H1 (cell line): Measurements from ENCODE around the gene OR5D18. TPM values are rescaled to one million over a fixed set of nuclear protein-coding genes. Genes with fewer than 3 reads are reported as not detected.
"Not testable (repeated sequence)": the region's sequence is repeated elsewhere in the genome, so short reads cannot be mapped to it uniquely, and the experiment has no call there.

ENCODE experiments used
- CTCF ChIA-PET: fragments of 300-600 bp; sonication (Branson Sonifier 250); formaldehyde crosslinking; loops from one replicate; lab custom pipeline; 2021; ENCODE audit not compliant: partially characterized antibody; lab: Charles Lee
- POLR2A ChIA-PET: fragments of 300-600 bp; sonication (Branson Sonifier 250); formaldehyde crosslinking; loops from one replicate; lab custom pipeline; 2021; ENCODE audit warnings: inconsistent platforms; ENCODE audit not compliant: partially characterized antibody; lab: Charles Lee
- DNase-seq, 2 experiments: peaks; one replicate each; pipeline versions ENCODE4 v3.0.0 to v3.0.0-alpha.2; 2010 to 2022; ENCODE audit warnings: low spot score in 2 of 2, low read depth in 1 of 2, mixed read lengths in 1 of 2
- FAIRE-seq: peaks from 2 replicates; lab custom pipeline; 2011; peaks lifted over from hg19 to GRCh38; lab: Jason Lieb, UNC
- H2AFZ ChIP-seq: 2 replicates; pipeline ENCODE4 v1.8.1; 2012; ENCODE audit warnings: low read length, inconsistent platforms
- H2AK5ac ChIP-seq: 2 replicates; pipeline ENCODE4 v1.6.1; 2013; ENCODE audit warnings: low read depth, low read length
- H2BK120ac ChIP-seq: replicated peaks from 2 replicates; pipeline ENCODE3; 2013; ENCODE audit warnings: low read depth, low read length, inconsistent platforms
- H2BK12ac ChIP-seq: 2 replicates; pipeline ENCODE4 v1.6.1; 2013; ENCODE audit warnings: low read depth, low read length
- H2BK15ac ChIP-seq: 2 replicates; pipeline ENCODE4 v1.6.1; 2013; ENCODE audit warnings: low read length
- H2BK20ac ChIP-seq: 2 replicates; pipeline ENCODE4 v1.6.1; 2013; ENCODE audit warnings: low read length
- H2BK5ac ChIP-seq: 2 replicates; pipeline ENCODE4 v1.6.1; 2013; ENCODE audit warnings: low read depth, low read length
- H3K14ac ChIP-seq: 2 replicates; pipeline ENCODE4 v1.6.1; 2013; ENCODE audit warnings: inconsistent platforms; ENCODE audit not compliant: insufficient read length
- H3K18ac ChIP-seq: 2 replicates; pipeline ENCODE4 v1.6.1; 2013; ENCODE audit warnings: low read length; ENCODE audit errors: extremely low read depth
- H3K23ac ChIP-seq: 2 replicates; pipeline ENCODE4 v1.6.1; 2013; ENCODE audit warnings: inconsistent platforms; ENCODE audit not compliant: insufficient read length
- H3K23me2 ChIP-seq: 2 replicates; pipeline ENCODE4 v1.6.1; 2013; ENCODE audit warnings: low read depth, low read length
- H3K27ac ChIP-seq: 2 replicates; pipeline ENCODE4 v1.6.1; 2011; ENCODE audit warnings: low read depth, low read length, inconsistent platforms
- H3K27me3 ChIP-seq, 4 experiments: replicated peaks in 1 of 4; 1 replicate in 1 of 4; 2 replicates in 3 of 4; pipeline versions ENCODE4 v1.6.1 to v1.8.1; 2011 to 2013; ENCODE audit warnings: low read length in 3 of 4, mild to moderate bottlenecking in 3 of 4, inconsistent platforms in 2 of 4, mixed read lengths in 2 of 4, moderate library complexity in 1 of 4; ENCODE audit not compliant: control insufficient read depth in 3 of 4, insufficient read depth in 3 of 4; ENCODE audit errors: extremely low read depth in 1 of 4
- H3K36me3 ChIP-seq, 4 experiments: 2 replicates each; pipeline versions ENCODE4 v1.6.1 to v1.8.1; 2011 to 2013; ENCODE audit warnings: mild to moderate bottlenecking in 4 of 4, low read length in 3 of 4, moderate library complexity in 2 of 4, control low read depth in 1 of 4, inconsistent platforms in 1 of 4; ENCODE audit not compliant: insufficient read depth in 4 of 4, control insufficient read depth in 2 of 4
- H3K4ac ChIP-seq: replicated peaks from 2 replicates; pipeline ENCODE3; 2013; ENCODE audit warnings: low read length, low read depth, mixed read lengths, inconsistent platforms; ENCODE audit not compliant: insufficient read length
- H3K4me1 ChIP-seq, 4 experiments: replicated peaks in 1 of 4; 1 replicate in 1 of 4; 2 replicates in 3 of 4; pipeline versions ENCODE4 v1.6.1 to v1.8.1; 2011 to 2013; ENCODE audit warnings: low read length in 3 of 4, inconsistent platforms in 2 of 4, mixed read lengths in 1 of 4; ENCODE audit not compliant: insufficient read depth in 4 of 4, control insufficient read depth in 3 of 4
- H3K4me2 ChIP-seq, 2 experiments: 2 replicates each; pipeline versions ENCODE4 v1.6.1 to v1.8.1; 2011 to 2013; ENCODE audit warnings: low read depth in 2 of 2, low read length in 2 of 2, control low read depth in 1 of 2, inconsistent platforms in 1 of 2, mild to moderate bottlenecking in 1 of 2; ENCODE audit not compliant: insufficient read depth in 1 of 2
- H3K4me3 ChIP-seq, 4 experiments: fragments of 200-600, 300-600 bp in 1 of 4; sonication (generic), shearing (Covaris generic), sonication (Bioruptor Twin) in 1 of 4; 2 replicates each; pipeline versions ENCODE4 v1.5.1 to v1.8.1; 2011 to 2016; ENCODE audit warnings: low read length in 4 of 4, low read depth in 3 of 4, control low read depth in 2 of 4, inconsistent platforms in 2 of 4, mild to moderate bottlenecking in 2 of 4, mixed read lengths in 1 of 4, moderate library complexity in 1 of 4; ENCODE audit not compliant: insufficient read depth in 2 of 4; ENCODE audit errors: extremely low read depth in 1 of 4
- H3K56ac ChIP-seq: replicated peaks from 2 replicates; pipeline ENCODE3; 2013; ENCODE audit warnings: low read depth, mild to moderate bottlenecking, mixed read lengths, low read length, inconsistent platforms; ENCODE audit not compliant: insufficient read length
- H3K79me1 ChIP-seq: 2 replicates; pipeline ENCODE4 v1.6.1; 2013; ENCODE audit warnings: low read depth, low read length, control low read depth
- H3K79me2 ChIP-seq, 2 experiments: 2 replicates each; pipeline versions ENCODE4 v1.6.1 to v1.8.1; 2012 to 2013; ENCODE audit warnings: low read length in 2 of 2, mild to moderate bottlenecking in 2 of 2, inconsistent platforms in 1 of 2; ENCODE audit not compliant: insufficient read depth in 2 of 2, control insufficient read depth in 1 of 2
- H3K9ac ChIP-seq, 4 experiments: replicated peaks in 1 of 4; 1 replicate in 1 of 4; 2 replicates in 3 of 4; pipeline versions ENCODE4 v1.6.1 to v1.8.1; 2011 to 2013; ENCODE audit warnings: low read depth in 3 of 4, low read length in 3 of 4, control low read depth in 2 of 4, mild to moderate bottlenecking in 2 of 4, moderate library complexity in 2 of 4, inconsistent platforms in 1 of 4; ENCODE audit errors: extremely low read depth in 1 of 4
- H3K9me3 ChIP-seq, 2 experiments: 2 replicates each; pipeline versions ENCODE4 v1.6.1 to v1.8.1; 2012 to 2013; ENCODE audit warnings: mild to moderate bottlenecking in 2 of 2, moderate library complexity in 2 of 2, control low read depth in 1 of 2, inconsistent platforms in 1 of 2, low read depth in 1 of 2, low read length in 1 of 2, mixed read lengths in 1 of 2; ENCODE audit not compliant: insufficient read depth in 2 of 2
- H4K20me1 ChIP-seq, 2 experiments: replicated peaks in 1 of 2; 2 replicates each; pipeline versions ENCODE3 to v1.8.1; 2011 to 2013; ENCODE audit warnings: inconsistent platforms in 2 of 2, low read length in 2 of 2, mild to moderate bottlenecking in 1 of 2; ENCODE audit not compliant: insufficient read depth in 2 of 2, control insufficient read depth in 1 of 2
- H4K5ac ChIP-seq: 2 replicates; pipeline ENCODE4 v1.6.1; 2013; ENCODE audit warnings: low read length, low read depth, mixed read lengths, inconsistent platforms; ENCODE audit not compliant: insufficient read length
- H4K8ac ChIP-seq: 2 replicates; pipeline ENCODE4 v1.8.0; 2013; ENCODE audit warnings: mild to moderate bottlenecking, moderate library complexity, low read length, inconsistent platforms; ENCODE audit not compliant: insufficient read depth; ENCODE audit errors: extremely low read depth
- H4K91ac ChIP-seq: replicated peaks from 2 replicates; pipeline ENCODE3; 2013; ENCODE audit warnings: low read length, mixed read lengths, inconsistent platforms; ENCODE audit not compliant: insufficient read length
- WGBS, 2 experiments: shearing (Covaris generic) in 1 of 2; methylation state at CpG; one replicate each; pipeline versions ENCODE4 v1.1.6 to v1.1.7; 2013 to 2015; ENCODE audit warnings: low lambda C conversion rate in 2 of 2, mixed read lengths in 2 of 2, inconsistent platforms in 1 of 2, low coverage in 1 of 2, missing lambda C conversion rate in 1 of 2; ENCODE audit not compliant: insufficient replicate concordance in 2 of 2, insufficient coverage in 1 of 2, insufficient read length in 1 of 2; ENCODE audit errors: extremely low coverage in 1 of 2, missing lambda C conversion rate in 1 of 2; 5-methylcytosine and 5-hydroxymethylcytosine counted together
- polyA plus RNA-seq, 7 experiments: library from polyadenylated mRNA; depleted of rRNA in 3 of 7; stranded (reverse) in 5 of 7; unstranded in 2 of 7; fragments of >200 nt in 5 of 7; fragments of 200-250 nt in 2 of 7; gene quantifications; 1 replicate in 5 of 7; 2 replicates in 1 of 7; 4 replicates in 1 of 7; pipeline versions ENCODE4 v1.2.1 to v1.2.3, GENCODE V29; 2011 to 2013; ENCODE audit warnings: missing spikeins in 2 of 7, mixed read lengths in 2 of 7
- small RNA-seq: library from polyadenylated mRNA; stranded (forward); fragments of <200 nt; extraction: miRNeasy Mini kit (QIAGEN cat#:217004); gene quantifications from one replicate; pipeline ENCODE3, GENCODE V24; 2013; ENCODE audit not compliant: insufficient read depth
- total RNA-seq: library from RNA; stranded (reverse); fragmentation: NEBNext Ultra II Directional; extraction: Animal tissue kit (Norgen Biotek cat#: 25700); gene quantifications from 2 replicates; pipeline ENCODE4 v1.2.1, GENCODE V29; 2021

Gene OR5D18
- total and polyA plus RNA-seq, 2 of the 8 experiments (the other 6 are each of a cell fraction or from before 2014, with no cell fraction given) = not detected

GRCh38 chr11:55867354-55867753, 47.9 kb downstream of the OR5D18 start:
- H3K27me3 ChIP-seq, H3K4me1 ChIP-seq, H3K23me2 ChIP-seq, H3K4ac ChIP-seq, CTCF ChIA-PET, H2BK5ac ChIP-seq, H4K5ac ChIP-seq, H3K4me2 ChIP-seq, H4K8ac ChIP-seq, H3K27ac ChIP-seq, H2BK120ac ChIP-seq, H4K91ac ChIP-seq, H4K20me1 ChIP-seq, H2AFZ ChIP-seq, H3K23ac ChIP-seq, H2AK5ac ChIP-seq, H3K79me1 ChIP-seq, DNase-seq, H3K79me2 ChIP-seq, POLR2A ChIA-PET, H2BK15ac ChIP-seq, H2BK20ac ChIP-seq, H3K9ac ChIP-seq, H3K14ac ChIP-seq, H3K18ac ChIP-seq, H2BK12ac ChIP-seq, H3K36me3 ChIP-seq, H3K56ac ChIP-seq, FAIRE-seq, H3K4me3 ChIP-seq: not testable (repeated sequence)
- peaks cover 4 to 28% of the 10 kb centered on the region in 2 experiments; a peak in 3 of 4 replicates for H3K9me3 ChIP-seq
- 77% methylated on average over 4 of the region's 4 CpGs; no CpG with 5 or more reads in 1 of the 2 experiments for WGBS, 2 experiments

Small RNA genes lying within 50 kb of the gene (small RNA-seq; reads per million reads assigned to genes)
- gene AC036111.3 = not detected

Other genes with a start within 250 kb of the OR5D18 start
- gene OR4C16, start 247.5 kb upstream of the OR5D18 start, total RNA-seq = not detected in 2 replicates
- not detected in 2 replicates for gene OR4C16, start 247.5 kb upstream of the OR5D18 start, polyA plus RNA-seq (2011; rRNA removed)
- not detected in 2 replicates for gene OR4C11, start 212.0 kb upstream of the OR5D18 start, total RNA-seq
- gene OR4C11, start 212.0 kb upstream of the OR5D18 start, polyA plus RNA-seq (2011; rRNA removed) = not detected in 2 replicates
- gene OR4P4, start 184.5 kb upstream of the OR5D18 start, total RNA-seq = not detected in 2 replicates
- gene OR4P4, start 184.5 kb upstream of the OR5D18 start, polyA plus RNA-seq (2011; rRNA removed) = not detected in 2 replicates
- not detected in 2 replicates for gene OR4S2, start 171.3 kb upstream of the OR5D18 start, total RNA-seq
- gene OR4S2, start 171.3 kb upstream of the OR5D18 start, polyA plus RNA-seq (2011; rRNA removed) = not detected in 2 replicates
- gene OR4C6, start 157.4 kb upstream of the OR5D18 start, total RNA-seq = not detected in 2 replicates
- gene OR4C6, start 157.4 kb upstream of the OR5D18 start, polyA plus RNA-seq (2011; rRNA removed) = not detected in 2 replicates
- gene OR5D13, start 46.2 kb upstream of the OR5D18 start, total RNA-seq = not detected in 2 replicates
- gene OR5D13, start 46.2 kb upstream of the OR5D18 start, polyA plus RNA-seq (2011; rRNA removed) = not detected in 2 replicates
- gene OR5D14, start 24.1 kb upstream of the OR5D18 start, total RNA-seq = not detected in 2 replicates
- gene OR5D14, start 24.1 kb upstream of the OR5D18 start, polyA plus RNA-seq (2011; rRNA removed) = not detected in 2 replicates
- not detected in 2 replicates for gene OR5L1, start 8.3 kb upstream of the OR5D18 start, total RNA-seq
- gene OR5L1, start 8.3 kb upstream of the OR5D18 start, polyA plus RNA-seq (2011; rRNA removed) = not detected in 2 replicates
- gene OR5L2, start 7.6 kb downstream of the OR5D18 start, total RNA-seq = not detected in 2 replicates
- not detected in 2 replicates for gene OR5L2, start 7.6 kb downstream of the OR5D18 start, polyA plus RNA-seq (2011; rRNA removed)
- not detected in 2 replicates for gene OR5D16, start 19.1 kb downstream of the OR5D18 start, total RNA-seq
- gene OR5D16, start 19.1 kb downstream of the OR5D18 start, polyA plus RNA-seq (2011; rRNA removed) = not detected in 2 replicates
- not detected in 2 replicates for gene TRIM51, start 63.7 kb downstream of the OR5D18 start, total RNA-seq
- gene TRIM51, start 63.7 kb downstream of the OR5D18 start, polyA plus RNA-seq (2011; rRNA removed) = not detected in 2 replicates
- not detected in 2 replicates for gene OR5W2, start 95.0 kb downstream of the OR5D18 start, total RNA-seq
- gene OR5W2, start 95.0 kb downstream of the OR5D18 start, polyA plus RNA-seq (2011; rRNA removed) = not detected in 2 replicates
- not detected in 2 replicates for gene OR5I1, start 116.8 kb downstream of the OR5D18 start, total RNA-seq
- not detected in 2 replicates for gene OR5I1, start 116.8 kb downstream of the OR5D18 start, polyA plus RNA-seq (2011; rRNA removed)
- not detected in 2 replicates for gene OR10AG1, start 150.3 kb downstream of the OR5D18 start, total RNA-seq
- gene OR10AG1, start 150.3 kb downstream of the OR5D18 start, polyA plus RNA-seq (2011; rRNA removed) = not detected in 2 replicates
- not detected in 2 replicates for gene OR5F1, start 175.0 kb downstream of the OR5D18 start, total RNA-seq
- not detected in 2 replicates for gene OR5F1, start 175.0 kb downstream of the OR5D18 start, polyA plus RNA-seq (2011; rRNA removed)
- not detected in 2 replicates for gene OR5AS1, start 208.0 kb downstream of the OR5D18 start, total RNA-seq
- not detected in 2 replicates for gene OR5AS1, start 208.0 kb downstream of the OR5D18 start, polyA plus RNA-seq (2011; rRNA removed)